HG03342 (cell line): ENCODE data around the gene KNG1.
"Not testable (repeated sequence)": the region's sequence is repeated elsewhere in the genome, so short reads cannot be mapped to it uniquely, and the experiment has no call there.

Experiments
- ATAC-seq: cut with Tn5 transposase; IDR thresholded peaks from one replicate; pipeline ENCODE4 v1.9.1; 2021; ENCODE audit warnings: mild to moderate bottlenecking, moderate library complexity; ENCODE audit not compliant: unreplicated experiment

KNG1 gene

DNA sequence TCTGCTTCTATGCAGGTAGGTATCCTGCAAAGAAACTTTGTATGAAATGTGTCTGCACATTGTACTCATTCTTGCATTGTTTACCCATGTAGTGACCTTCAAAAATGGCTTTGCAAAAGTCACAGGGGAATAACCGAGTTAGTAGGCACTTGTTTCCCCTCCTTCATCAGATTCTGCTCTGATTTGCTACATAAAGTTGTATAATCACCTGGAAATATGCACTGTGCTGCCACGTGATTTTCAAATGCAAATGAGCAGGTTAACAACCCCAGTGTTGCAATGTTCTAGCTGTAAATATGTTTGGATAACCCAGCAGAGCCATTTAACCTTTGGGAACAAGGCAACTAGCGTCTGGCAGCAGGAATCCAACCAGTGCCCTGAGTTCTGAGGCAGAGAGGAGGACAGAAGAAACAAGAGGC is at the start of gene KNG1:
KNG1 (plus strand) TSS at position 321 of the 419 bp plus-strand sequence. CDS start 184 bp downstream, outside the sequence.
- no peak for ATAC-seq

DNA sequence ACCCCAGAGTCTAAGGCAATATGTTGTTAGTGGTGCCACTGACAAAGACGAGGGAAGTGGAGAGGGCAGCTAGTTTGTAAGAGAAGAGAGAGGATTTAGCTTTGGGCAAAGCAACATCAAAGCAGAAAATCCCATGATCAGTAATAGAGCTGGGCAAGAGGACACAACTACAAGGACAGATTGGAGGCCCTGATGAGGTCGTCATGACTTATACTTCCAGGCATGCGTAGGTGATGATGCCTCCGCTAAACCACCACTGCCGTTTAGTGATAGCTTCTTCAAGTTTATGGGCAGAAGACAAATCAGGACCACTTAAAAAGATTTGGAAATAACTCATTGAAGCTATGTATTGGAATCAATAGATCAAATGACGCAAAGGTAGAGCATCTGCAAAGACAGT is 48.7 kb upstream of the KNG1 start:
- ATAC-seq: no peak

DNA sequence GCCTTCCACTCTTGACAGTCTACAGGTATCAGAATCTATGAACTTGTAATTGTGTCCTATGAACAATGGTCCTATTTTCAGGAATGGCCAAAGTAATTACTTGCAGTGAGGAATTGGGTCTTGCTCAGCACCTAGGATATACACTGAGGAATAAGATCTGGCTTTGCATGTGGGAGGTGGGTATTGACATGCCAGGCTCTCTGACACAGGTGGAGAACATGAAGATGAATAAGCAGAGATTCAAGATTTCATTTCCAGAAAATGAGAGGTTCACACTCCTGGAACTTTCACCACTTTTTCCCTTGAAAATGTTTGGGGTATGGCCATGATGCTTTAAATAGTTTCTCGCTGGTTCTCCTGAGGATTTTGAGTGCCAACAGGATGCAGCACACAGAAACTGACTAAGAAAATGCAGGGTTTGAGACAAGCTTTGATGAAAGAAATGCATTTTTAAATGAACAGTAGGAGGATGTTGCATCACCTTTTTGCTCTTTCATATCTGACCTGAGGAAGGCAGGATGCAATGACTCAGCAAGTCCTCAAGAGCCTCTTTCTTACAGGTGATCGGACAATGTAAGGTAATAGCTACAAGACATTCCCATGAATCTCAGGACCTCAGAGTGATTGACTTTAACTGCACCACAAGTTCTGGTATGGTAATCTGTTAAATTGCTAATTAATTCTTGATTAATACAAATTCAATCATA is 47.6 kb upstream of the KNG1 start:
- ATAC-seq: no peak

DNA sequence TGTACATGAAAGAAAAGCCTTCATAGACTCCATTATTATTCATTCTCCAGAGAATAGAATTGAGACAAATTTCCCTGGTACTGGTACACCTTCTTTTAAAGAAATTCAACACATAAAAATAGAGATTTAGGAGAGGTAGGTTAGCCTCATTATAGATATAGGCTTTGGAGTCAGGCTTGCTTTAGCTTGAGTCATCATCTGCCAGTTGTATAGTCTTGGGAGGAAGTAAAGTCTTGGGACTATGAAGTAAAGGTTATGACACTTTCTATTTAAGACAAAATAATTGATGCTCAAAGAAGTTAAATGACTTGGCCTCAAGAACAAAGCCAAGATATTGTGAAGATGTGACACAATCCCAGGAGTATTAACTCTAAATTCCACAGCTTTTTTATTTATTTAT is 47.0 kb upstream of the KNG1 start:
- no peak for ATAC-seq

GRCh38 chr3:186671051-186671450 is 46.1 kb upstream of the KNG1 start:
- ATAC-seq: no peak

GRCh38 chr3:186678604-186679003 is 38.6 kb upstream of the KNG1 start:
- no peak for ATAC-seq

DNA sequence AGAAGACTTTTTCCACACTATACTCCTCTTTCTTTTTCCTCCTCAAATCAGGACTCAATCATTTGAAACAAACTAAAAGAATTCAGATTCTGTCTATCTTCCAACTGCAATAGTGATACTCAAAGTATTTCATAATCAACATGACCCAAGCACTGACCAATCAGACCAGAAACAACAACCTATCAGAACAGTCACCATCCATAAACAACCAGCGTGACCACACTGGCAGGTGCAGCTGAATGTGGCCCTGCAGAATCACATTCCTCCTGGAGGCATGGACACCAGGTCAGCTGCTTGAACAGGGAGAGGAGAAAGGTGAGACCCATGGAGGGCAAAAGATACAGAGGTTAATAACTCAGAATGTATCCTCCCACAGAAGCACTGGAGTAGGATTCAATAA is 38.0 kb upstream of the KNG1 start:
- no peak for ATAC-seq

DNA sequence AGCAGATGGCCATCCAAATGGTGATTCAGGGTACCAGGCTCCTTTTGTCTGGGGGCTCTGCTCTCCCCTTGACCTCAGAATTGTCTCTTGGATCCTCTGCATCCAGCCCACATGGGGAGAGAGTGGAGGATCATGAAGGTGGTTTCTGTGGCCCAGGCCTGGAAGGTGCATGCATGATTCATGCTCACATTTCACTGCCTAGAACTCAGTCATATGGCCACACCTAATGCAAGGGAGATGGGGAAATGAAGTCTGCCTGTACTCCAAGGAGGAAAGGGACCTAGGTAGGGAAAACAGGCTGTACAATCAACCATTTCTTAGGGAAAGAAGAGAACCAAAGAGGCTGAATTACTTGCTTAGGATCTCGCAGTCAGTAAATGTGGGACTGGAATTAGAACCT is 36.3 kb upstream of the KNG1 start:
- ATAC-seq: no peak

- ATAC-seq: no peak
Measured at GRCh38 chr3:186682812-186683211, 34.3 kb upstream of the KNG1 start.

DNA sequence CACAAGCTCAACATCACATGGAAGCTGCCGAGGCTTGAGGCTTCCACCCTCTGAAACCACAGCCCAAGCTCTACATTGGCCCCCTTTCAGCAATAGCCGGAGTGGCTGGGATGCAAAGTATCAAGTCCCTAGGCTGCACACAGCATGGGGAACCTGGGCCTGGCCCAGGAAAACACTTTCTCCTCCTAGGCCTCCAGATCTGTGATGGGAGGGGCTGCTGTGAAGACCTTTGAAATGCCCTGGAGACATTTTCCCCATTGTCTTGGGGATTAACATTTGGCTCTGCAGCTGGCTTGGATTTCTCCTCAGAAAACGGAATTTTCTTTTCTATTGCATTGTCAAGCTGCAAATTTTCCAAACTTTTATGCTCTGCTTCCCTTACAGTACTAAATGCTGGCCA is 33.2 kb upstream of the KNG1 start:
- ATAC-seq: no peak

- ATAC-seq: not testable (repeated sequence)
Measured at GRCh38 chr3:186686475-186686874, 30.7 kb upstream of the KNG1 start.

- no peak for ATAC-seq
Measured at GRCh38 chr3:186687120-186687651, 30.0 kb upstream of the KNG1 start.

- ATAC-seq: not testable (repeated sequence)
Measured at GRCh38 chr3:186690304-186690703, 26.9 kb upstream of the KNG1 start.

DNA sequence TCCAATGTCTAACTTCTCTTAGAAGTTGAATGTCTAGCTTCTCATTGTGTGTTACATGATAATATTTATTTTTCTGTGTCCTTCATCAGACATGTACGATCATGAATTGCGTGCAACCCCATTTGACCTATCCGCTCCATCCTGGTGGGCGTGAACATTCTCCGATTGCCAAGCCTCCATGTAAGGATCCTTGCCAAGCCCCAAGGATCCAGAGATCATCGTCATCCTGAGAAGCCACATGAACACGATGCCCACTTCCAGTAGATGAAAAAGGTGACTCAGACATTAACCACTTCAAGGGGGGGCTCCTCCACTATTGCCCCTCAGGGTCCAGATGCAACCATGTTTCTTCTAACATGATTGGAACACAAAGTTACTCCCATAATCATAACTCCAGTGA is 25.5 kb upstream of the KNG1 start:
- no peak for ATAC-seq

GRCh38 chr3:186693843-186694242 is 23.3 kb upstream of the KNG1 start:
- ATAC-seq: no peak

GRCh38 chr3:186694288-186695032 is 22.7 kb upstream of the KNG1 start:
- no peak for ATAC-seq

GRCh38 chr3:186696522-186696921 is 20.6 kb upstream of the KNG1 start:
- no peak for ATAC-seq

GRCh38 chr3:186697510-186697909 is 19.6 kb upstream of the KNG1 start:
- no peak for ATAC-seq

DNA sequence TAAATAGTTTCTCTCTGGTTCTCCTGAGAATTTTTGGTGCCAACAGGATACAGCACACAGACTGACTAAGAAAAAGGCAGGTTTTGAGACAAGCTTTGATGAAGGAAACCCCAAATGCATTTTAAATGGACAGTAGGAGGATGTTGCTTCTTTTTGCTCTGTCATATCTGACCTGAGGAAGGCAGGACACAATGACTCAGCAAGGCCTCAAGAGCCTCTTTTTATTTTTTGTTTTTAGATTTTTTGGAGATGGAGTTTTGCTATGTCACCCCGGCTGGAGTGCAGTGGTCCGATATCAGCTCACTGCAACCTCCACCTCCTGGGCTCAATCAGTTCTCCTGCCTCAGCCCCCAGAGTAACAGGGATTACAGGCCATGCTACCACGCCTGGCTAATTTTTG is 16.9 kb upstream of the KNG1 start:
- ATAC-seq: no peak

DNA sequence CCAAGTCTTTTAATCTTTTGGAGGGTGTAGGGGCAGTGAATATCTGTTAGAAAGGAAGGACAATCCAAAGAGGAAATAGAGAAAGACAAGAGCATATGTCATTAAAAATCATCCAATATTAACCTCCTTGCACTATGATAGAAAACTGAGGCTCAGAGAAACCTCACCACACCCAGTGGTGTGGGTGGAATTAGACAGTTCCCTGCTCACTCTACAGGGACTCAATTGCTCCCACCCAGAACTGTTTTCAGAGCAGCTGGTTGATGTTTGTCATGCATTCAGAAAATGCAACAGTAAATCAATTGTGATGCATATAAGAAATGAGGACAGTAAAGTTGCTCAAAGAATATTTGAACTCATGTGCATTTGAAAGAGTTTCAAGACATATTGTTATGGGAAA is 14.7 kb upstream of the KNG1 start:
- ATAC-seq: not testable (repeated sequence)

GRCh38 chr3:186705882-186706780 is 11.0 kb upstream of the KNG1 start:
- no peak for ATAC-seq
